ENCODE results near the gene MCOLN2.
"Not testable (repeated sequence)": the region's sequence is repeated elsewhere in the genome, so short reads cannot be mapped to it uniquely, and the experiment has no call there.

The MCOLN2 gene

GRCh38 chr1:84996846-84997666 is at the start of gene MCOLN2:
TSS of gene MCOLN2 (minus strand) at chr1:84997113. CDS start at chr1:84996872, 241 bp downstream.
- DNase-seq = peak; percentile 58

GRCh38 chr1:85042413-85042812 is 45.5 kb upstream of the MCOLN2 start:
- DNase-seq = no peak

GRCh38 chr1:85041793-85042192 is 44.9 kb upstream of the MCOLN2 start:
- no peak for DNase-seq

GRCh38 chr1:85033221-85033620 is 36.3 kb upstream of the MCOLN2 start:
- DNase-seq = no peak

GRCh38 chr1:85030536-85030935 is 33.6 kb upstream of the MCOLN2 start:
- no peak for DNase-seq

- DNase-seq = no peak
Measured at GRCh38 chr1:85028151-85028550, 31.2 kb upstream of the MCOLN2 start.

- no peak for DNase-seq
Measured at GRCh38 chr1:85027242-85027983, 30.5 kb upstream of the MCOLN2 start.

GRCh38 chr1:85025940-85026339 is 29.0 kb upstream of the MCOLN2 start:
- DNase-seq = no peak

GRCh38 chr1:85024736-85025135 is 27.8 kb upstream of the MCOLN2 start:
- no peak for DNase-seq

GRCh38 chr1:85022700-85023099 is 25.8 kb upstream of the MCOLN2 start:
- no peak for DNase-seq

GRCh38 chr1:85019994-85020393 is 23.1 kb upstream of the MCOLN2 start:
- no peak for DNase-seq

GRCh38 chr1:85015826-85016225 is 18.9 kb upstream of the MCOLN2 start:
- DNase-seq = no peak

GRCh38 chr1:85005641-85006040 is 8.7 kb upstream of the MCOLN2 start:
- DNase-seq = not testable (repeated sequence)

- DNase-seq = no peak
Measured at GRCh38 chr1:85001742-85002141, 4.8 kb upstream of the MCOLN2 start.

GRCh38 chr1:84998642-84999280 is 1.8 kb upstream of the MCOLN2 start:
- DNase-seq = peak; percentile 24

- DNase-seq = peak; percentile 23
Measured at GRCh38 chr1:84997667-84998600, 1.0 kb upstream of the MCOLN2 start.

- no peak for DNase-seq
Measured at GRCh38 chr1:84995484-84996334, 1.2 kb downstream of the MCOLN2 start.

- DNase-seq = no peak
Measured at GRCh38 chr1:84991097-84991920, 5.6 kb downstream of the MCOLN2 start.

GRCh38 chr1:84988588-84988987 is 8.3 kb downstream of the MCOLN2 start:
- DNase-seq = no peak

GRCh38 chr1:84986561-84986960 is 10.4 kb downstream of the MCOLN2 start:
- DNase-seq = not testable (repeated sequence)

- no peak for DNase-seq
Measured at GRCh38 chr1:84985365-84985764, 11.5 kb downstream of the MCOLN2 start.

All from activated naive CD4-positive, alpha-beta T cell treated with anti-CD3 and anti-CD28 coated beads, Interleukin-2, amount 50 U/mL, for 16 hours (primary cell).